Heart right ventricle (tissue), 16 donors: ENCODE results near the gene TSPAN16. TPM values are rescaled to one million over a fixed set of nuclear protein-coding genes. Genes with fewer than 3 reads are reported as not detected.

Source experiments
- ATAC-seq, 8 donors: fragments of 200-7000 bp; cut with Tn5 transposase; one replicate each; pipeline ENCODE4 v1.9.1; 2020; ENCODE audit warnings: mild to moderate bottlenecking in 8 of 8, moderate library complexity in 8 of 8, moderate number of reproducible peaks in 1 of 8
- DNase-seq, 2 donors: peaks; one replicate each; pipeline ENCODE4 v3.0.0-alpha.2; 2020
- H3K27ac ChIP-seq, 10 donors: fragments of 200-600 bp; sonication (generic) in 2 of 10; one replicate each; pipeline versions ENCODE4 v1.5.0 to v1.8.0; 2020 to 2022; ENCODE audit warnings: mild to moderate bottlenecking in 3 of 10
- H3K27me3 ChIP-seq, 7 donors: fragments of 200-600 bp; one replicate each; pipeline ENCODE4 v1.8.0; 2021 to 2022; ENCODE audit warnings: mild to moderate bottlenecking in 2 of 7
- H3K36me3 ChIP-seq, 9 donors: fragments of 200-600 bp; sonication (generic) in 1 of 9; one replicate each; pipeline versions ENCODE4 v1.5.0 to v1.8.0; 2020 to 2022; ENCODE audit warnings: mild to moderate bottlenecking in 2 of 9
- H3K4me1 ChIP-seq, 9 donors: fragments of 200-600 bp; sonication (generic) in 1 of 9; one replicate each; pipeline versions ENCODE4 v1.5.0 to v1.8.0; 2020 to 2022; ENCODE audit warnings: mild to moderate bottlenecking in 4 of 9
- H3K4me3 ChIP-seq, 10 donors: fragments of 200-600 bp; sonication (generic) in 2 of 10; one replicate each; pipeline versions ENCODE4 v1.5.0 to v1.8.0; 2020 to 2022; ENCODE audit warnings: mild to moderate bottlenecking in 7 of 10, moderate library complexity in 2 of 10
- H3K9me3 ChIP-seq, 11 donors: fragments of 200-600 bp in 10 of 11; sonication (generic) in 2 of 11; one replicate each; pipeline versions ENCODE4 v1.5.0 to v1.8.0; 2013 to 2022; ENCODE audit warnings: mild to moderate bottlenecking in 2 of 11, control low read depth in 1 of 11, moderate library complexity in 1 of 11
- CTCF ChIP-seq, 9 donors: fragments of 200-600 bp; sonication (generic) in 2 of 9; IDR thresholded peaks; one replicate each; pipeline versions ENCODE4 v1.5.0 to v1.8.0; 2021 to 2022; ENCODE audit warnings: antibody characterized with exemption in 9 of 9, mild to moderate bottlenecking in 5 of 9, moderate library complexity in 1 of 9
- WGBS, 2 donors: extraction: QIAGEN DNeasy Blood & Tissue Kit; methylation state at CpG; one replicate each; pipeline ENCODE4 v1.1.7; 2013; ENCODE audit warnings: inconsistent platforms in 1 of 2; 5-methylcytosine and 5-hydroxymethylcytosine counted together
- intact Hi-C, 10 donors: fragments of 100-400 bp; cut with DNase I; formaldehyde crosslinking; loops; one replicate each; pipeline versions ENCODE4 v1.11.1 to v1.14.2; 2022
- polyA plus RNA-seq, 2 donors: library from polyadenylated mRNA; stranded (reverse); fragments of 200-250 nt; gene quantifications; one replicate each; pipeline ENCODE4 v1.2.3, GENCODE V29; 2013
- total RNA-seq, 10 donors: library from RNA; stranded (reverse); fragmentation: NEBNext Ultra II Directional in 3 of 10; extraction: Animal tissue kit (Norgen Biotek cat#: 25700) in 3 of 10; gene quantifications; one replicate each; pipeline versions ENCODE4 v1.2.1 to v1.2.4, GENCODE V29; 2021 to 2023
- donor health status: Arrhythmogenic right ventricular cardiomyopathy.
- donor health status: ischemic (EF 13 %, LVEDD 7.1; RV severe dilation, severe dysfunction).
- donor health status: healthy with polysubstance abuse.
- donor health status: DM: no; HTN: yes; CAD: no.
- donor health status: DM: no; HTN: no; CAD: no.
- donor health status: ischemic (EF 25% LVEDD 6.9; RV normal size, moderate dysfunction).
- donor health status: ischemic (EF 25% LVEDD 5.7; RV mildly dilated, moderate dysfunction).
- donor health status: healthy.
- donor health status: DM: yes; HTN: yes; CAD: no.
- donor health status: Ischemic cardiomyopathy.
- donor health status: ischemic (EF 35%, LVEDD 5.7; RV mildly dilated, moderate dysfunction).
- donor health status: nonischemic (EF 11% LVEDD 7.7; RV severe dilation, severe dysfunction).
- donor health status: DM: yes; HTN: yes; CAD: no.
- donor health status: PGD.
- donor health status: ischemic (EF 29% LVEDD 5.4; RV normal size, mild dysfunction).
- donor health status: nonischemic (EF 23%, LVEDD 6.1; RV moderate dilation, normal function).

The TSPAN16 gene
- total and polyA plus RNA-seq, 12 donors, result not detected

GRCh38 chr19:11286312-11286974 is 9.5 kb upstream of the TSPAN16 start:
- Histone ChIP-seq H3K4me1 (peaks cover 0 to 37% (median 14%) of the 10 kb centered on the region in 9 donors), H3K27me3 (peaks cover 0 to 17% (median 0%) of the 10 kb centered on the region in 7 donors), H3K27ac (peak overlapping the region; percentile 47 to 79 (median 73)), H3K36me3 (no peaks in the 10 kb centered on the region), H3K4me3 (no peak overlapping the region), H3K9me3 (no peaks in the 10 kb centered on the region)
- 40 to 48% methylated on average over 6 of the region's 6 CpGs for WGBS, 2 donors
- ATAC-seq (peak; percentile 75 to 91 (median 88)), DNase-seq (peak in 1 of 2 donors; percentile 79)
- peak in 7 of 9 donors; percentile 47 to 74 (median 54) for TF ChIP-seq CTCF (IDR thresholded peaks at IDR 0.05)
- intact Hi-C loops, result loop anchor here in 7 of 10 donors (1.0 to 10.0 kb wide), 6 partner anchors 43 to 196 kb away; partner anchors contain the start of gene ELAVL3 (in 1 of the 7)

GRCh38 chr19:11288349-11288748 is 7.6 kb upstream of the TSPAN16 start:
- ATAC-seq, result no peak
- WGBS, 2 donors, result 83 to 88% methylated on average over 7 of the region's 7 CpGs

GRCh38 chr19:11290256-11290655 is 5.7 kb upstream of the TSPAN16 start:
- intact Hi-C loops, result loop anchor here (2.0 to 10.0 kb wide), 15 partner anchors 47 to 297 kb away; partner anchors contain the start of genes ELAVL3 (in 5 of the 10), ODAD3 (in 2 of the 10), PRKCSH (in 2 of the 10) and CCDC159 (in 1 of the 10)
- H3K27ac ChIP-seq, result no peak overlapping the region
- no peaks in the 10 kb centered on the region for H3K27me3 ChIP-seq
- 94 to 95% methylated on average over 4 of the region's 4 CpGs for WGBS, 2 donors
- DNase-seq (no peak), ATAC-seq (no peak)
- no peak for TF ChIP-seq CTCF (IDR thresholded peaks at IDR 0.05)
- H3K9me3 ChIP-seq, result no peaks in the 10 kb centered on the region
- no peak overlapping the region for H3K4me3 ChIP-seq
- H3K4me1 ChIP-seq, result peaks cover 0 to 39% (median 25%) of the 10 kb centered on the region in 9 donors
- no peaks in the 10 kb centered on the region for H3K36me3 ChIP-seq

More at GRCh38 chr19:11288349-11288748, 7.6 kb upstream of the TSPAN16 start:
- Histone ChIP-seq H3K27me3 (peaks cover 0 to 5% (median 0%) of the 10 kb centered on the region in 7 donors), H3K4me3 (no peak overlapping the region), H3K36me3 (no peaks in the 10 kb centered on the region), H3K4me1 (peaks cover 0 to 34% (median 18%) of the 10 kb centered on the region in 9 donors), H3K9me3 (no peaks in the 10 kb centered on the region), H3K27ac (peak overlapping the region in 1 of 10 donors; percentile 76)
- DNase-seq, result no peak
- intact Hi-C loops, result loop anchor here in 6 of 10 donors (2.0 to 10.0 kb wide), 5 partner anchors 46 to 194 kb away; partner anchors contain the start of gene ELAVL3 (in 1 of the 6)
- peak in 7 of 9 donors; percentile 23 to 51 (median 37) for TF ChIP-seq CTCF (IDR thresholded peaks at IDR 0.05)

- intact Hi-C loops, result loop anchor here (2.0 to 10.0 kb wide), 15 partner anchors 49 to 296 kb away; partner anchors contain the start of genes ELAVL3 (in 5 of the 10), ODAD3 (in 2 of the 10), PRKCSH (in 2 of the 10) and CCDC159 (in 1 of the 10)
- WGBS, 2 donors, result 91 to 92% methylated on average over 7 of the region's 7 CpGs
- DNase-seq, result no peak
Observed at GRCh38 chr19:11291415-11291814, 4.5 kb upstream of the TSPAN16 start.

More at GRCh38 chr19:11291415-11291814, 4.5 kb upstream of the TSPAN16 start:
- Histone ChIP-seq H3K4me1 (peaks cover 0 to 35% (median 15%) of the 10 kb centered on the region in 9 donors), H3K9me3 (no peaks in the 10 kb centered on the region), H3K36me3 (no peaks in the 10 kb centered on the region), H3K27me3 (no peaks in the 10 kb centered on the region), H3K4me3 (no peak overlapping the region), H3K27ac (no peak overlapping the region)
- ATAC-seq, result no peak
- TF ChIP-seq CTCF (IDR thresholded peaks at IDR 0.05), result no peak
